BJ (cell line): Measurements from ENCODE around the gene C6orf62. TPM values are rescaled to one million over a fixed set of nuclear protein-coding genes. Genes with fewer than 3 reads are reported as not detected.
"Not testable (repeated sequence)": the region's sequence is repeated elsewhere in the genome, so short reads cannot be mapped to it uniquely, and the experiment has no call there.

ENCODE experiments used
- CTCF ChIA-PET: fragments of 350-600 bp; formaldehyde crosslinking; extraction: SDS; loops from one replicate; lab custom pipeline; 2021; ENCODE audit warnings: antibody characterized with exemption, inconsistent platforms; lab: Yijun Ruan, JAX
- POLR2A ChIA-PET: fragments of 300-600 bp; sonication (Branson Sonifier 250); formaldehyde crosslinking; extraction: SDS; loops from one replicate; lab custom pipeline; 2021; ENCODE audit warnings: antibody characterized with exemption; lab: Charles Lee
- DNase-seq: peaks from one replicate; pipeline ENCODE4 v3.0.0-alpha.2; 2011; ENCODE audit warnings: low read depth
- H3K27me3 ChIP-seq: 2 replicates; pipeline ENCODE4 v1.6.0; 2011; ENCODE audit warnings: low read length; ENCODE audit not compliant: control insufficient read depth, insufficient read depth
- H3K36me3 ChIP-seq: 2 replicates; pipeline ENCODE4 v1.5.1; 2011; ENCODE audit warnings: low read length; ENCODE audit not compliant: control insufficient read depth, insufficient read depth
- H3K4me3 ChIP-seq: 2 replicates; pipeline ENCODE4 v1.5.1; 2011; ENCODE audit warnings: low read depth, mild to moderate bottlenecking, control low read depth, low read length
- CTCF ChIP-seq: IDR thresholded peaks from 2 replicates; pipeline ENCODE4 v1.5.1; 2011; ENCODE audit warnings: low read depth, mild to moderate bottlenecking, control low read depth, inconsistent platforms, low read length, moderate library complexity; ENCODE audit not compliant: insufficient read depth
- polyA plus RNA-seq: library from polyadenylated mRNA; depleted of rRNA; stranded (reverse); fragments of >200 nt; gene quantifications from 2 replicates; pipeline ENCODE4 v1.2.3, GENCODE V29; 2011

The C6orf62 gene
- polyA plus RNA-seq, 1 experiment: 38.9 TPM

GRCh38 chr6:24752503-24752902, 33.5 kb upstream of the C6orf62 start:
- H3K27me3 ChIP-seq: no peaks in the 10 kb centered on the region
- H3K36me3 ChIP-seq: no peaks in the 10 kb centered on the region
- POLR2A ChIA-PET: no interaction called here
- DNase-seq: no peak
- CTCF ChIA-PET: interaction anchor here (1.4 kb wide), 1 partner anchor 9 kb away, joined by 3 read pairs; no protein-coding TSS in a partner anchor
- no peak for TF ChIP-seq CTCF
- H3K4me3 ChIP-seq: no peak overlapping the region

- POLR2A ChIA-PET, H3K27me3 ChIP-seq, H3K4me3 ChIP-seq, DNase-seq, CTCF ChIA-PET, H3K36me3 ChIP-seq: not testable (repeated sequence)
Observed at GRCh38 chr6:24750878-24751277, 31.9 kb upstream of the C6orf62 start.

- Histone ChIP-seq H3K36me3 (no peaks in the 10 kb centered on the region), H3K4me3 (no peak overlapping the region), H3K27me3 (no peaks in the 10 kb centered on the region)
- TF ChIP-seq CTCF: no peak
- ChIA-PET POLR2A (no interaction called here), CTCF (interaction anchor here (0.7 kb wide), 1 partner anchor 10 kb away, joined by 4 read pairs; no protein-coding TSS in a partner anchor)
- no peak for DNase-seq
Observed at GRCh38 chr6:24749297-24749696, 30.3 kb upstream of the C6orf62 start.

GRCh38 chr6:24744911-24745310, 26.0 kb upstream of the C6orf62 start:
- no peak for TF ChIP-seq CTCF
- no peak for DNase-seq
- H3K27me3 ChIP-seq: no peaks in the 10 kb centered on the region
- H3K4me3 ChIP-seq: no peak overlapping the region
- POLR2A ChIA-PET: no interaction called here
- no peaks in the 10 kb centered on the region for H3K36me3 ChIP-seq
- CTCF ChIA-PET: no interaction called here

- no peak for DNase-seq
- POLR2A ChIA-PET: no interaction called here
- Histone ChIP-seq H3K36me3 (no peaks in the 10 kb centered on the region), H3K4me3 (no peak overlapping the region), H3K27me3 (no peaks in the 10 kb centered on the region)
- no peak for TF ChIP-seq CTCF
- CTCF ChIA-PET: interaction anchor here (1.0 kb wide), 1 partner anchor 9 kb away, joined by 3 read pairs; no protein-coding TSS in a partner anchor
Observed at GRCh38 chr6:24743944-24744335, 25.0 kb upstream of the C6orf62 start.
